HCT116 (cell line): ENCODE data around the gene CA11.

Experiments used
- POLR2A ChIP-seq: IDR thresholded peaks from 2 replicates; pipeline ENCODE4 v1.7.0; 2011; ENCODE audit warnings: borderline replicate concordance; ENCODE audit not compliant: insufficient read depth, insufficient read length; ENCODE audit errors: extremely low read depth
- POLR2AphosphoS5 ChIP-seq: IDR thresholded peaks from 2 replicates; pipeline ENCODE4 v1.6.1; 2011; ENCODE audit warnings: mild to moderate bottlenecking, low read depth, low read length, moderate library complexity
- TCF7L2 ChIP-seq: IDR thresholded peaks from 2 replicates; pipeline ENCODE4 v1.7.0; 2011; ENCODE audit warnings: borderline replicate concordance, inconsistent platforms; ENCODE audit not compliant: insufficient read depth, insufficient read length; ENCODE audit errors: extremely low read depth
- TF ChIP-seq, protein P1 (sequence below), 3 experiments: fragments of 200-600 bp in 1 of 3; sonication (generic) in 1 of 3; IDR thresholded peaks in 2 of 3; conservative IDR thresholded peaks in 1 of 3; 2 replicates each; pipeline ENCODE4 v1.5.1; 2012 to 2017; ENCODE audit warnings: low read depth in 2 of 3, low read length in 2 of 3, antibody characterized with exemption in 1 of 3, borderline replicate concordance in 1 of 3, control low read depth in 1 of 3, mild to moderate bottlenecking in 1 of 3, mixed read lengths in 1 of 3, mixed run types in 1 of 3, moderate library complexity in 1 of 3; ENCODE audit not compliant: insufficient read depth in 1 of 3
- TF ChIP-seq, protein P2 (sequence below): IDR thresholded peaks from 2 replicates; pipeline ENCODE4 v1.6.1; 2012; ENCODE audit warnings: low read depth

DNA sequence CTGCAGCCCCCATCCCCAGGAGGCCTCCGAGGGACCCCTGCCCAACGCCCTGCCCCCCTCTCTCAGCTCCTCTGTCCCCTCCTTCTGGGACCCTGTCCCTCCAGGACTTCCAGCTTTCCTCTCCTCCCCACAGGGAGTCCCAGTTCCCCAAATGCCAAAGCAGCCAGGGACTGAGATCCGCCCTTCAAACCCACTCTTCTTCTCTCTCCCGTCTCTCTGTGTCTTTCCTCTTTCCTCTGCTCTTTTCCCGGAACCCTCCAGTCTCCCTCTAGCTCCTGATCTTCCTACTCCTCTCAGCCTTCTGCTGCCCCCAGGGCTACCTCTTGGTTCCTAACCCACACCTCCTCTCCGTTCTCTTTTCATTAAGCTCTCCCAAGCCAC lies 377 bp downstream of the CA11 start:
- no peak for TF ChIP-seq POLR2A
- TF ChIP-seq, protein P1, sequence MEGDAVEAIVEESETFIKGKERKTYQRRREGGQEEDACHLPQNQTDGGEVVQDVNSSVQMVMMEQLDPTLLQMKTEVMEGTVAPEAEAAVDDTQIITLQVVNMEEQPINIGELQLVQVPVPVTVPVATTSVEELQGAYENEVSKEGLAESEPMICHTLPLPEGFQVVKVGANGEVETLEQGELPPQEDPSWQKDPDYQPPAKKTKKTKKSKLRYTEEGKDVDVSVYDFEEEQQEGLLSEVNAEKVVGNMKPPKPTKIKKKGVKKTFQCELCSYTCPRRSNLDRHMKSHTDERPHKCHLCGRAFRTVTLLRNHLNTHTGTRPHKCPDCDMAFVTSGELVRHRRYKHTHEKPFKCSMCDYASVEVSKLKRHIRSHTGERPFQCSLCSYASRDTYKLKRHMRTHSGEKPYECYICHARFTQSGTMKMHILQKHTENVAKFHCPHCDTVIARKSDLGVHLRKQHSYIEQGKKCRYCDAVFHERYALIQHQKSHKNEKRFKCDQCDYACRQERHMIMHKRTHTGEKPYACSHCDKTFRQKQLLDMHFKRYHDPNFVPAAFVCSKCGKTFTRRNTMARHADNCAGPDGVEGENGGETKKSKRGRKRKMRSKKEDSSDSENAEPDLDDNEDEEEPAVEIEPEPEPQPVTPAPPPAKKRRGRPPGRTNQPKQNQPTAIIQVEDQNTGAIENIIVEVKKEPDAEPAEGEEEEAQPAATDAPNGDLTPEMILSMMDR (IDR thresholded peaks at IDR 0.05 in 2 of 3, conservative IDR thresholded peaks at IDR 0.05 in 1 of 3; ENCODE audit: borderline replicate concordance in 1 of 3, insufficient read depth in 1 of 3, low read depth in 2 of 3, low read length in 2 of 3), result no peak
- no peak for TF ChIP-seq POLR2AphosphoS5
- TF ChIP-seq TCF7L2, result no peak
- TF ChIP-seq, protein P2, sequence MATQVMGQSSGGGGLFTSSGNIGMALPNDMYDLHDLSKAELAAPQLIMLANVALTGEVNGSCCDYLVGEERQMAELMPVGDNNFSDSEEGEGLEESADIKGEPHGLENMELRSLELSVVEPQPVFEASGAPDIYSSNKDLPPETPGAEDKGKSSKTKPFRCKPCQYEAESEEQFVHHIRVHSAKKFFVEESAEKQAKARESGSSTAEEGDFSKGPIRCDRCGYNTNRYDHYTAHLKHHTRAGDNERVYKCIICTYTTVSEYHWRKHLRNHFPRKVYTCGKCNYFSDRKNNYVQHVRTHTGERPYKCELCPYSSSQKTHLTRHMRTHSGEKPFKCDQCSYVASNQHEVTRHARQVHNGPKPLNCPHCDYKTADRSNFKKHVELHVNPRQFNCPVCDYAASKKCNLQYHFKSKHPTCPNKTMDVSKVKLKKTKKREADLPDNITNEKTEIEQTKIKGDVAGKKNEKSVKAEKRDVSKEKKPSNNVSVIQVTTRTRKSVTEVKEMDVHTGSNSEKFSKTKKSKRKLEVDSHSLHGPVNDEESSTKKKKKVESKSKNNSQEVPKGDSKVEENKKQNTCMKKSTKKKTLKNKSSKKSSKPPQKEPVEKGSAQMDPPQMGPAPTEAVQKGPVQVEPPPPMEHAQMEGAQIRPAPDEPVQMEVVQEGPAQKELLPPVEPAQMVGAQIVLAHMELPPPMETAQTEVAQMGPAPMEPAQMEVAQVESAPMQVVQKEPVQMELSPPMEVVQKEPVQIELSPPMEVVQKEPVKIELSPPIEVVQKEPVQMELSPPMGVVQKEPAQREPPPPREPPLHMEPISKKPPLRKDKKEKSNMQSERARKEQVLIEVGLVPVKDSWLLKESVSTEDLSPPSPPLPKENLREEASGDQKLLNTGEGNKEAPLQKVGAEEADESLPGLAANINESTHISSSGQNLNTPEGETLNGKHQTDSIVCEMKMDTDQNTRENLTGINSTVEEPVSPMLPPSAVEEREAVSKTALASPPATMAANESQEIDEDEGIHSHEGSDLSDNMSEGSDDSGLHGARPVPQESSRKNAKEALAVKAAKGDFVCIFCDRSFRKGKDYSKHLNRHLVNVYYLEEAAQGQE, result no peak
